ENCODE results near the gene EVI5L. TPM values are rescaled to one million over a fixed set of nuclear protein-coding genes. Genes with fewer than 3 reads are reported as not detected.
A peak's percentile ranks its signal among the peaks of the same experiment; 100 is the strongest.

Gene EVI5L
- total and polyA plus RNA-seq, 2 of the 13 experiments (the other 11 are each of a cell fraction or from before 2014, with no cell fraction given) = 1.7 to 2.4 TPM

- TF ChIP-seq ZSCAN31 (CRISPR knock-in tag; IDR thresholded peaks at IDR 0.05; ENCODE audit: low read depth) (no peak; the same call in 1 of the 2 replicates), MLX (CRISPR knock-in tag; IDR thresholded peaks at IDR 0.05) (peak; percentile 80), ZMAT5 (CRISPR knock-in tag; IDR thresholded peaks at IDR 0.05; ENCODE audit: borderline replicate concordance, low read depth) (no peak), RBM39 (IDR thresholded peaks at IDR 0.05; ENCODE audit: low read depth, low read length, poor library complexity, severe bottlenecking) (no peak), ZNF569 (CRISPR knock-in tag; IDR thresholded peaks at IDR 0.05; ENCODE audit: borderline replicate concordance) (no peak), NRL (CRISPR knock-in tag; IDR thresholded peaks at IDR 0.05; ENCODE audit: borderline replicate concordance) (peak; percentile 72), CCDC6 (CRISPR knock-in tag; IDR thresholded peaks at IDR 0.05) (no peak), ZFY (CRISPR knock-in tag; IDR thresholded peaks at IDR 0.05) (no peak; the same call in 1 of the 2 replicates), SNAPC2 (CRISPR knock-in tag; IDR thresholded peaks at IDR 0.05) (no peak), ZNF350 (CRISPR knock-in tag; IDR thresholded peaks at IDR 0.05; ENCODE audit: borderline replicate concordance, low read depth) (no peak), STAG1 (CRISPR knock-in tag; IDR thresholded peaks at IDR 0.05) (no peak), PCBP1 (IDR thresholded peaks at IDR 0.05; ENCODE audit: borderline replicate concordance, low read depth, low read length) (no peak), MAX (IDR thresholded peaks at IDR 0.05) (peak; percentile 94), ZNF713 (CRISPR knock-in tag; IDR thresholded peaks at IDR 0.05) (no peak), ZNF263 (CRISPR knock-in tag; IDR thresholded peaks at IDR 0.05) (no peak), SMARCC2 (IDR thresholded peaks at IDR 0.05) (no peak), CEBPZ (IDR thresholded peaks at IDR 0.05; ENCODE audit: low read length) (no peak), GRHL1 (CRISPR knock-in tag; conservative IDR thresholded peaks at IDR 0.05) (no peak), HOXA7 (CRISPR knock-in tag; IDR thresholded peaks at IDR 0.05) (no peak), BHLHE40 (IDR thresholded peaks at IDR 0.05; ENCODE audit: low read length) (peak; percentile 41), ZNF709 (CRISPR knock-in tag; IDR thresholded peaks at IDR 0.05) (peak; percentile 40; the same call in 1 of the 2 replicates), ZNF136 (CRISPR knock-in tag; IDR thresholded peaks at IDR 0.05; ENCODE audit: low read depth) (no peak), JARID2 (CRISPR knock-in tag; IDR thresholded peaks at IDR 0.05; ENCODE audit: insufficient replicate concordance) (no peak), YEATS4 (CRISPR knock-in tag; IDR thresholded peaks at IDR 0.05; ENCODE audit: borderline replicate concordance) (0 out of 2 replicates have a peak, but pooled peaks have one; percentile 30)
These were observed 3.4 kb downstream of the EVI5L start (continued) for GRCh38 chr19:7833225-7834099.
